Thyroid gland (tissue), 4 donors: ENCODE measurements around the gene NLRC5. TPM values are rescaled to one million over a fixed set of nuclear protein-coding genes. Genes with fewer than 3 reads are reported as not detected.

Experiments
- DNase-seq, 2 donors: peaks; one replicate each; pipeline ENCODE4 v3.0.0-alpha.2; 2019
- H3K27ac ChIP-seq, 3 donors: fragments of 200-600 bp; sonication (generic); 1 replicate in 2 of 3; 2 replicates in 1 of 3; pipeline ENCODE4 v1.5.1; 2016 to 2019; ENCODE audit warnings: mild to moderate bottlenecking in 1 of 3, moderate library complexity in 1 of 3
- H3K27me3 ChIP-seq: fragments of 200-600 bp; sonication (generic); one replicate; pipeline ENCODE4 v1.5.1; 2019
- H3K36me3 ChIP-seq, 2 donors: fragments of 200-600 bp; sonication (generic); one replicate each; pipeline ENCODE4 v1.5.1; 2016 to 2019
- H3K4me1 ChIP-seq, 2 donors: fragments of 200-600 bp; sonication (generic); one replicate each; pipeline ENCODE4 v1.5.1; 2017 to 2019
- H3K4me3 ChIP-seq, 3 donors: fragments of 200-600 bp; sonication (generic); replicated peaks in 1 of 3; 1 replicate in 2 of 3; 2 replicates in 1 of 3; pipeline ENCODE4 v1.5.1; 2016; ENCODE audit warnings: mild to moderate bottlenecking in 1 of 3
- H3K9me3 ChIP-seq: fragments of 200-600 bp; sonication (generic); one replicate; pipeline ENCODE4 v1.5.1; 2017
- CTCF ChIP-seq, 6 experiments: fragments of 200-600 bp in 3 of 6; fragments of 450-650 bp in 3 of 6; sonication (generic) in 3 of 6; IDR thresholded peaks; one replicate each; pipeline ENCODE4 v1.5.1; 2016 to 2019; ENCODE audit warnings: antibody characterized with exemption in 6 of 6, mild to moderate bottlenecking in 2 of 6, inconsistent platforms in 1 of 6, moderate library complexity in 1 of 6
- POLR2A ChIP-seq, 2 donors: fragments of 450-650 bp; IDR thresholded peaks; one replicate each; pipeline ENCODE4 v1.6.1; 2017; ENCODE audit warnings: antibody characterized with exemption in 2 of 2, mild to moderate bottlenecking in 2 of 2, moderate library complexity in 1 of 2
- WGBS, 2 donors: methylation state at CpG; one replicate each; pipeline ENCODE4 v1.1.5; 2017; 5-methylcytosine and 5-hydroxymethylcytosine counted together
- intact Hi-C: fragments of 100-400 bp; cut with DNase I; formaldehyde crosslinking; loops from one replicate; pipeline ENCODE4 v1.15.1; 2023
- total RNA-seq, 4 donors: library from RNA; depleted of rRNA; stranded (reverse); fragments of >200 nt; gene quantifications; one replicate each; pipeline ENCODE4 v1.2.3, GENCODE V29; 2016

The NLRC5 gene
- total RNA-seq, 4 donors from 2014 or later = 14.1 to 33.5 (median 20.5) TPM

- Histone ChIP-seq H3K4me3 (no peak overlapping the region), H3K9me3 (no peaks in the 10 kb centered on the region), H3K36me3 (no peaks in the 10 kb centered on the region), H3K27me3 (no peaks in the 10 kb centered on the region), H3K4me1 (peaks cover 0 to 12% of the 10 kb centered on the region in 2 donors), H3K27ac (no peak overlapping the region)
- TF ChIP-seq CTCF (IDR thresholded peaks at IDR 0.05) (no peak), POLR2A (IDR thresholded peaks at IDR 0.05) (no peak)
- intact Hi-C loops = no loop called here
- WGBS, 2 donors = 52 to 65% methylated on average over 2 of the region's 2 CpGs
- no peak for DNase-seq
Measured at GRCh38 chr16:56967733-56968132, 21.6 kb upstream of the NLRC5 start.

- H3K4me1 ChIP-seq = peaks cover 0 to 7% of the 10 kb centered on the region in 2 donors
- no peaks in the 10 kb centered on the region for H3K36me3 ChIP-seq
- WGBS, 2 donors = 94 to 100% methylated on average over 1 to 5 of the region's 7 CpGs
- no peak for TF ChIP-seq CTCF (IDR thresholded peaks at IDR 0.05)
- no peak for TF ChIP-seq POLR2A (IDR thresholded peaks at IDR 0.05)
- no peak for DNase-seq
- no peak overlapping the region for H3K4me3 ChIP-seq
- H3K27ac ChIP-seq = no peak overlapping the region
- no peaks in the 10 kb centered on the region for H3K9me3 ChIP-seq
- no peaks in the 10 kb centered on the region for H3K27me3 ChIP-seq
- intact Hi-C loops = no loop called here
Measured at GRCh38 chr16:56969769-56970168, 19.6 kb upstream of the NLRC5 start.

- no peak overlapping the region for H3K27ac ChIP-seq
- intact Hi-C loops = no loop called here
- H3K36me3 ChIP-seq = no peaks in the 10 kb centered on the region
- no peak for DNase-seq
- no peak overlapping the region for H3K4me3 ChIP-seq
- 71 to 83% methylated on average over 7 to 8 of the region's 8 CpGs for WGBS, 2 donors
- H3K27me3 ChIP-seq = no peaks in the 10 kb centered on the region
- H3K9me3 ChIP-seq = no peaks in the 10 kb centered on the region
- H3K4me1 ChIP-seq = no peaks in the 10 kb centered on the region
- TF ChIP-seq POLR2A (IDR thresholded peaks at IDR 0.05) (no peak), CTCF (IDR thresholded peaks at IDR 0.05) (no peak)
Measured at GRCh38 chr16:56970934-56971767, 18.2 kb upstream of the NLRC5 start.

GRCh38 chr16:56971768-56972043 lies 17.7 kb upstream of the NLRC5 start:
- H3K36me3 ChIP-seq = no peaks in the 10 kb centered on the region
- intact Hi-C loops = no loop called here
- DNase-seq = no peak
- 84 to 86% methylated on average over 3 of the region's 3 CpGs for WGBS, 2 donors
- H3K27me3 ChIP-seq = no peaks in the 10 kb centered on the region
- H3K9me3 ChIP-seq = no peaks in the 10 kb centered on the region
- H3K4me3 ChIP-seq = no peak overlapping the region
- no peak for TF ChIP-seq POLR2A (IDR thresholded peaks at IDR 0.05)
- no peak for TF ChIP-seq CTCF (IDR thresholded peaks at IDR 0.05)
- no peaks in the 10 kb centered on the region for H3K4me1 ChIP-seq
- no peak overlapping the region for H3K27ac ChIP-seq

- no peaks in the 10 kb centered on the region for H3K4me1 ChIP-seq
- H3K36me3 ChIP-seq = no peaks in the 10 kb centered on the region
- intact Hi-C loops = no loop called here
- H3K9me3 ChIP-seq = no peaks in the 10 kb centered on the region
- 78 to 79% methylated on average over 17 to 18 of the region's 18 CpGs for WGBS, 2 donors
- no peak for TF ChIP-seq POLR2A (IDR thresholded peaks at IDR 0.05)
- TF ChIP-seq CTCF (IDR thresholded peaks at IDR 0.05) = no peak
- no peak overlapping the region for H3K27ac ChIP-seq
- no peaks in the 10 kb centered on the region for H3K27me3 ChIP-seq
- no peak for DNase-seq
- no peak overlapping the region for H3K4me3 ChIP-seq
Measured at GRCh38 chr16:56972403-56973293, 16.7 kb upstream of the NLRC5 start.
